Gastroesophageal sphincter (tissue), 3 donors: ENCODE results near the gene CD28.

ENCODE experiments used
- CTCF ChIP-seq, 4 experiments: fragments of 200-600 bp in 2 of 4; fragments of 450-650 bp in 2 of 4; sonication (generic) in 1 of 4; IDR thresholded peaks; one replicate each; pipeline ENCODE4 v1.5.1; 2017 to 2019; ENCODE audit warnings: antibody characterized with exemption in 4 of 4, mild to moderate bottlenecking in 2 of 4, moderate library complexity in 2 of 4
- EP300 ChIP-seq: sonication (generic); formaldehyde crosslinking; IDR thresholded peaks from one replicate; pipeline ENCODE4 v1.6.1; 2017; ENCODE audit warnings: antibody characterized with exemption, mild to moderate bottlenecking
- POLR2A ChIP-seq, 2 donors: fragments of 450-650 bp; IDR thresholded peaks; one replicate each; pipeline ENCODE4 v1.6.1; 2017; ENCODE audit warnings: antibody characterized with exemption in 2 of 2, mild to moderate bottlenecking in 2 of 2, moderate library complexity in 1 of 2
- POLR2AphosphoS5 ChIP-seq: sonication (generic); formaldehyde crosslinking; IDR thresholded peaks from one replicate; pipeline ENCODE4 v1.6.1; 2017; ENCODE audit warnings: antibody characterized with exemption

- TF ChIP-seq EP300 (no peak), CTCF (IDR thresholded peaks at IDR 0.05) (no peak), POLR2A (IDR thresholded peaks at IDR 0.05) (no peak), POLR2AphosphoS5 (no peak)
Observed at GRCh38 chr2:203787979-203788378, 81.5 kb downstream of the CD28 start.
